HG02981 (cell line): ENCODE data around the gene PDGFA.

Experiments
- ATAC-seq: cut with Tn5 transposase; IDR thresholded peaks from one replicate; pipeline ENCODE4 v1.9.1; 2021; ENCODE audit warnings: mild to moderate bottlenecking, moderate library complexity; ENCODE audit not compliant: unreplicated experiment

The PDGFA gene

DNA sequence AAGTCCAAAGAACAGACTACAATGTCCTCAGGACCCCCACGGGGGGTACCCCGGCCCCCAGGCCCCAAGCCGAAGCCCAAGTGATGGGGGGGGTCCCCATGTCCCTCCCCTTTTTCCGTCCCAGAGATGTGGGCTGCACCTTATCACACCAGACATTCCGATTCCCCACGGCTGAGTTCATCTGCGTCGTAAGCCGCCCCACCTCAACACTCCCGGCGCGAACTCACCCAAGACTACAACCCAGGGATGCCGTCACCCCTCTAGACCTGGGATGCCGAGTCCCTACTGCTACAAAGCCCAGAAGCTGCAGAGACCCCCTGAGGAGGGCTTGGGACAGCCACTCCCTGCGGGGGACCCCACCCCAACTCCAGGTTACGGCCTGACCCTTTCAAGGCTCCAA, 14.5 kb downstream of the PDGFA start:
- ATAC-seq, result no peak

GRCh38 chr7:504221-505111, 15.2 kb downstream of the PDGFA start:
- no peak for ATAC-seq

GRCh38 chr7:503575-504111, 16.0 kb downstream of the PDGFA start:
- no peak for ATAC-seq

- no peak for ATAC-seq
Observed at GRCh38 chr7:502296-502695, 17.4 kb downstream of the PDGFA start.

GRCh38 chr7:501526-501925, 18.1 kb downstream of the PDGFA start:
- no peak for ATAC-seq

DNA sequence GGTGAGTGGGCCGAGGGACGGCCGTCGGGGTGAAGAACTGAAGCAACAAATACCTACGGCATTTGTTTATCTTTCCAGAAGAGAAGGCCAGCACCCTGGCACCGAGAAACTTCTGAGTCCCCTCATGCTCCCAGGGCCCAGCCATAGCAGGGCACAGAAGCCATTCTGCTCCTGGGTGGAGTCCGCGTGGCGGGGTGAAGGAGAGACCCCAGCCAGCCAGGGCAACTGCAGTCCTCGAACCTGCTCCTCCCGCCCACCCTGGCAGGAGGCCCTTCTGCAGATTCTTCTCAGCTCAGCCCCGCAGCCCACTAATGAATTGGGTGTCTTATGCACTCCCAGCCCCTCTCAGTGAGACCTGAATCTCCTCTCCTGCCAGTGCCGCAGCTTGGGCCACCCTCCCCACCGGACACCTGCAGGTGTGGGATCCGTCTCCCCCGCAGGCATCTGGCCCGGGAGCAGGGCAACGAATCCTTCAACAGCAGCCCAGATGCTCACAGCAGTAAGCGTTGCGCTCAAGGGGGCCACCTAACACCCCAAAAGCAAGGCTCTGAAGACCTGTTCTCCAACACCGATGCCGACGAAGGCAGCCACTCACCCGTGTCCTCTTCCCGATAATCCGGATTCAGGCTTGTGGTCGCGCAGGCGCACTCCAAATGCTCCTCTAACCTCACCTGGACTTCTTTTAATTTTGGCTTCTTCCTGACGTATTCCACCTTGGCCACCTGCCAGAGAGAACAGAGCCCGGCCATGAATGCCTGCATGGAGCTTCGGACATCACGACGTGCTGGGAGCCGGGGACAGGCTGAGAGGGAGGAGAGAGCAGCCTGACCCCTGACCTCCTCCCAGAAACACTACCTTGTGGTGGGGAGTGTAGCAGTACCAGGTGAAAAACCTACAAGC, 18.9 kb downstream of the PDGFA start:
- ATAC-seq, result no peak

DNA sequence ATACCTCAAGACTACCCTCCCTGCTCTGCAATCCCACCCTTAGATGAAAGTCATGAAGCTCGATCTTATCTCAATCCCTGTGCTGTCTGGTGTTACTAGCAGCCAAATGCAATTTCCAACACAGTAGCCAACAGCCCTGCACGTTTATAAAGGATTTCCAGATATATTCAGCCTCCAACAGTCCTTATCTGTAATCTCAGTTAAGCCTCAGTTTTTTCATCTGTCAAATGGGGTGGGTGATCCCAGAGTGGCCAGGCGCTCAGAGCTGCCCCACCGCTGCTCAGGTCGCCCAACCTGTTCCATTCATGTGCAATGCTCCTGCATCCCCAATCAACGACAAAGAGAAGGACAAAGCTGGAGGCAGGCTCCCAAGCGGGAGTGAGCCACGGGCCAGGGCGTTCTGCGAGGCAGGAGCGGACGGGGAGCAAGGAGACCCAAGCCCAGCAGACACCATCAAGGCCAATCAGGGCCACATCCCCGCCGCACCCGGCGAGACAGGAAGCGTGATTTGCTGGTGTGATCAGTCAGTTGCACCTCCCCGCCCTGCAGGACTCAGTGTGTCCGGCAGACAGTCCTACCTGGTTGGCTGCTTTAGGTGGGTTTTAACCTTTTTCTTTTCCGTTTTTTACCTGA, 19.7 kb downstream of the PDGFA start:
- no peak for ATAC-seq

DNA sequence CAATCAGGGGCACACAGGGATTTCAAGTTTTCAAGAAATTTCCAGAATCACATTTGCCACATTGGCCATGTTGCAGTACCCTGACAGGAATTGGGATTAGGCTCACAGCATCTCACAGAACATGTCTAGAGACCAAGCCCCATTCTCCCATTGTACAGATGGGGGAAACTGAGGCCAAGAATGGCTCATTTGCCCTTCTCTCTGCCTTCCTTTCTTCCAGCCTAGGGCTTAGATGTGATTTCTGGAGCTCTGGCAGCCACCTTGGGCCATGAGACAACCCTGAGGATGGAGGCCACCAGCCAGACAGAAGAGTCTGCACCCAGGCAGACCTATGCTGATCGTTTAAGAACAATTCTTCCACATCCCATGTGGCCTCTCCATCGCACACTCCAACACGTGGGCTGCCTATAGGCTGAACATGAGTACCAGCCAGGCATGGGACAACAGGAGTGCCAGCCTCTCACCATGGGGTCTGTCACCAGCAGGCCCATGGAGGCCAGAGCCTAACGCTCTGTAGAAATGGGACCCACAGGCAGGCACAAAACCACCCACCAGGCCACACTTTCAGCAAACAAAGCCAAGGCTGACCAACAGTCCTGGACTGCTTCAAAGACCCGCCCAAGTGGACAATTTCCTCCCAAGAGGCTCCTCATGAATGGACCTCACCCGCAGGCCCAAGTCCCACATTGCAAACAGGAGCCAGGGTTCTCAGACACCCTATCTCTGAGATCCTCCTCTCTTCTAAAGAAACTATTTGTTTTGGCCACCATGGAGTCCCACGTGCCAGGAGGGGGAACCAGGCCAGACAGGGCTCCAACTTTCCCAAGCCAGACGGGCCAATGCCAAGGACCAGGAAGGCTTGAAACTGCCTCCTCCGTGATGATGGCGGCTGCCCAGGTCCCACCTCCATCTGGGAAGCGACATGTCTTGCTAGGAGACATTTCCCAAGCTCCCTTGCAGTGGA, 20.7 kb downstream of the PDGFA start:
- no peak for ATAC-seq

- no peak for ATAC-seq
Observed at GRCh38 chr7:497946-498655, 21.5 kb downstream of the PDGFA start.

DNA sequence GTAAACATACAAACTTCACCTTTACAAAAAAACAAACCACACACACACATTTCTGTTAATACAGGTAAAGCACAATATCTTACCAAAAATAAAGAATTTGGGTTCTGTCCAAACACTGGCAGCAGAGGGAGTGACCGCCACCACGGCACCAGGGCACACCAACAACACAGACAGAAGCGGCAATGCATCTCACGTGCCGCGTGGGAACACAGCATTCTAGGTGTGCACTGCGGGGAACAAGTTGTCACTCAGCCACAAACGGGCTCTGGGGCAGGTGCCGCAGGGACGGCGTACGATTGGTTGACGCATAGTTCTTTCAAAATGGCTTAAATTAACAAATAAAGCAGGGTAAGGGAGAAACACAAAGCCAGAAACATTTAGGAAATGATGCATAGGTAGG, 22.3 kb downstream of the PDGFA start:
- no peak for ATAC-seq

DNA sequence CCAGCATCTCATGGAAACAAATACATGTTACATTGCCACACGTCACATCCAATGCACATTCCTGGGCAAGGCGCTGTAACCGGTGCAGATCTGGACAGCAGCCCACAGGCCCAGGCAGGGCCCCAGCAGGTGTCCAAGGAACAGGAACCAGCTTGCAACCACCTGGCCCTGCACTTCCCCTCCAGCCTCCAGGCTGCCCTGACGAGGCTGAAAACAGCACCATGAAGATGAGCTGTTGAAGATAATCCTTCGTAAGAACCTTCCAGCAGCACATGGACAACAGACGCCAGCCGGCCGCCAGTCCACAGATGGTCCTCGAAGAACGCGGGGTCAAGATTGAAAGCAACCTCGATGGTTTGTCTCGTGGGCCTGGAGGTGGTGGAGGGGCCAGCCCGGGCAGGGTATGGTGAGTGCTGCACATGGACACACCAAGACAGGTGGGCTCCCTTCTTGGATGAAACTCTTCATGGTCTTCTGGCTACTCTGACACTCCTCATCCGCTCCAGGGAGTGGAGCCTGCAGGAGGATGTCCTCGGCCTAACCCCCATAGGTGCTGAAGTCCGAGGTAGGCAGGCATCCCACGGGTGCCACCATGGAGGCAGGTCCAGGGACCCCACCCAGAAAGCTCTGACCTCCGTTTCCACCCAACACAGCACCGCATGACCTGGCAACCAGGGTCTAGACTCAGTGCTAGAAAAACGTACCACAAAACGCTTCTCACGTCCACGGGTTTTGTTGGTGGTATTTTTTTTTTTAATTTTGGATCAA, 22.9 kb downstream of the PDGFA start:
- ATAC-seq, result no peak

DNA sequence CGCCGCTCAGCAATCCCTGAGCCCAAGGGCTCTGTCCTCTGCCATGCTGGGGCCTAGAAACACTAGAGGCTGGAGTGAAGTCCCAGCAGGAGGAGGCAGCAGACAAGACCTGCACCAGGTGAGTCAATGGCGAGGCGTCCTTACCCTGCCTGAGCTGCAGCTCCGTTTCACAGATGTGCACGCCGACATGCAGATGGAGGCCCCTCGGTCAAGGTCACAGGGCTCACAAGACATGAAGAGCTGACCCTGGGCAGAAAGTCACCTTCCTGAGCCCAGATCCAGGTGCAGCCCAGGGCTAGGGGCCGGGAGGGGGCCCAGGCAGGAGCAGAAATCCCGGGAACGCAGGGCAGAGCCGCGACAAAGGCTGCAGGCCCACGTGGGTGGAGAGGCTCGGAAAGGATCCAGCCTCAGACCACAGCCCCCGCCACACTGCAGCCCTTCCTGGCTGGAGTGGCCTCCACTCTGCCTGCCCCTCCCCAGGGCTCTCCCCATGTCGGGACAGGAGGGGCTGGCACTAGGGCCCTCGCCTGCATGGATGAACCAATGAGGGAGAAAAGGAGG, 23.8 kb downstream of the PDGFA start:
- no peak for ATAC-seq

GRCh38 chr7:495326-495725, 24.3 kb downstream of the PDGFA start:
- no peak for ATAC-seq

DNA sequence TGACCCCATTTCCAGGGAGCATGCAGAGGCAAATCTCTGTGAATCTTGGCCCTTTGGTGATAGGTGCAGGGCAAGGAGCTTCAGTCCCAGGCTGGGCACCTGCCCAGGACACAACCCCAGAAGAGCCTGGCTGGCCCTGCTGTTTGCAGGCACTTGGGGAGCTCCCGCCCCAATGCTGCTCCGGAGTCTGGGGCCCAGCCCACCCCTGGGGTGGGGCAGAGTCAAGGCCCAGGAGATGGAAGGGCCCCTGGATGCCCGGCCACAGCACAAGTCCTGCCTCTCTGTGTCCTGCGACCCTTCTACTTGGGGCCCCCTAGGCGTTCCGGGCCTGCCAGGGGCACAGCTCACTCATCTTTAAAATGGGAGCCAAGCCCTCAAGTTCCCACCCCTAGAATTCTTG, 24.7 kb downstream of the PDGFA start:
- ATAC-seq, result no peak

DNA sequence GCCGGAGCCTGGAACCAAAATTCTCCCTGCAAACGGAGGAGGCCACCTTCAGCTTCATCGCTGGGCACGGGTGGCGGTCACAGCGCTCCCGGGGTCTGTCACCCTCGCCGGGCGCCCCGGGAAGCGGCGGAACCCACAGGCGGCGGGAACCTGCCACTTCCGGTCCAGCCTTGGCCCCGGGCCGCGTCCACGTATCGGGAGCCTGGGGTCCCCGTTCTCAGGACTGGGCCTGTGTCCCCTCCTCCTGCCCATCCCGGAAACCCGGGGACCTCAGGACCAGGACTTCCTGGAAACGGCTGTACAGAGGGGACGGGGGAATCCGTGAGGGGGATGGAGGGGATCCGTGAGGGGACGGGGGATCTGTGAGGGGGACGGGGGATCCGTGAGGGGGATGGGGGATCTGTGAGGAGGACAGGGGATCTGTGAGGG, 25.4 kb downstream of the PDGFA start:
- ATAC-seq, result no peak

DNA sequence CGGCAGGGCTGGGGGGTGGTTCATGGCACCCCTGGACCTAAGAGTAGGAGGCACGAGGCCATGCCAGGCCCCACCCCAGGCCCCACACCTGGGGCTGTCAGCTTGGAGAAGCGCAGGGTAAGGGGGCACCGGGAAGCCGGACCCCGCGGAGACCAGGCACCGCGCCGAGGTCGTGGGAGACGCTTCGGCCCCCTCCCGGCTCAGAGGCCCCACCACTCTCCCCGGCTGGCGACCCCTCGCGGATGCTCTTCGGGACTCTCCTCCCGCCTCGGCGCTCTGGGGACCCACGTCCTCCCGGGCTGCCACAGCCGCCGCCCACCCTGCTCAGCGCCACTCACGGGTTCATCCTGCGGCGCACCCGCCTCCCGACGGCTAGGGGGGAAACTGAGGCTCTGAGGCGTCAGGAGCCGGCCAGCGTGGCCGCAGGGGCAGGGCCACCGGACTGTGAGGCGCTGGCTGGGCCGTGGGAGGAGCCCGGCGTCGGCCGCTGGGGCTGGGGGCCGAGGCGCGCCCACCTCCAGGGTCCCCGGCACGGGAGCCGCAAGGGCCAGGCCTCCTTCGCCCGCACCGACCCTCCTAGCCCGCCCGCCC, 25.9 kb downstream of the PDGFA start:
- ATAC-seq, result no peak

DNA sequence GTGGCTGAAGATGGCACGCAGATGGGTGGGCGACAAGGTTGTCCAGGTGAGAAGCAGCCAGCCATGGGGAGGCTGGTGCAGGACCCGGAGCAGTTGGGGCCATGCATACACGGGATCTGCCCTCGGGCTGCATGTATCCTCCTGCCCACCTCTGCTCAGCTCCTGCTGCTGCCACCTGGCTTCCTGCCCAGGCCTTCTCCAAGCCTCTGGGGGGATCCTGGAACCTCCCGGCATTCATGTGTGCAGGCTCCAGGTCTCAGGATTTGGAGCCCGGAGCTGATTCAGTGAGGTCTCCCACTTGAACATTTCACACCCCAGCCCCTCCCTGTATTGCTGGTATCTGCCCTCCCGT, 27.0 kb downstream of the PDGFA start:
- ATAC-seq, result no peak
